Measurements from ENCODE around the gene IER3.
"Not testable (repeated sequence)": the region's sequence is repeated elsewhere in the genome, so short reads cannot be mapped to it uniquely, and the experiment has no call there.

The IER3 gene

DNA sequence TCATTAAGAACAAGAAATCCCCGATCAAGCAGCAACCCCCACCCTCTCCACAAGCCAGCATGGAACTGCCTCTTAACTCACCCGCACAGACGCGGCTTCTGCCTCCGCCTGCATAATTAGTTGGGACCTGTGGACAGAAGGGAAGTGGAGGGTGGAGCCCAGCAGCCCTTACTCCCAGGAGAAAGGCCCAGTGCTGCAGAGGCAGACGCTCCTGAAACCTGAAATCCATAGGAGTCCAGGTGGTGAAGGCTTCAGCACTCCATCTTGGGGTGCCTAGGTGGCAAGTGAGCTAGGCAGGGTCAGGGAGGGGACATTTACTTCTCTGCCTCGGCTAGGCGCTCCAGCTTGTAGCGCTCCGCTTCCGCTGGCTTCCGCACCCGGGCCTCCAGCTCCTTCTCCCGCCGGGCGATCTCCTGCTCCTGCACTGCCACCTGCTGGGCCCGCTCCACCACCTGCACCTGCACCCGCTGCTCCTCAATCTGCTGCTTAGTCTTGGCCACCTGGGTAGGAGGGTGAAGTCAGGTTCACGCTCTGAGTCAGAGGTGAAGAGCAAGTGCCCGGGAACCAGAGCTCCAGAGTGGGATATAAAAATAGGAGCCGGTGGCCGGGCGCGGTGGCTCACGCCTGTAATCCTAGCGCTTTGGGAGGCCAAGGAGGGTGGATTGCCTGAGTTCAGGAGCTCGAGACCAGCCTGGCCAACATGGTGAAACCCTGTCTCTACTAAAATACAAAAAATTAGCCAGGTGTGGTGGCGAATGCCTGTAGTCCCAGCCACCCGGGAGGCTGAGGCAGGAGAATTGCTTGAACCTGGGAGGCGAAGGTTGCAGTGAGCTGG lies 13.5 kb downstream of the IER3 start:
- peak; percentile 92 for DNase-seq

DNA sequence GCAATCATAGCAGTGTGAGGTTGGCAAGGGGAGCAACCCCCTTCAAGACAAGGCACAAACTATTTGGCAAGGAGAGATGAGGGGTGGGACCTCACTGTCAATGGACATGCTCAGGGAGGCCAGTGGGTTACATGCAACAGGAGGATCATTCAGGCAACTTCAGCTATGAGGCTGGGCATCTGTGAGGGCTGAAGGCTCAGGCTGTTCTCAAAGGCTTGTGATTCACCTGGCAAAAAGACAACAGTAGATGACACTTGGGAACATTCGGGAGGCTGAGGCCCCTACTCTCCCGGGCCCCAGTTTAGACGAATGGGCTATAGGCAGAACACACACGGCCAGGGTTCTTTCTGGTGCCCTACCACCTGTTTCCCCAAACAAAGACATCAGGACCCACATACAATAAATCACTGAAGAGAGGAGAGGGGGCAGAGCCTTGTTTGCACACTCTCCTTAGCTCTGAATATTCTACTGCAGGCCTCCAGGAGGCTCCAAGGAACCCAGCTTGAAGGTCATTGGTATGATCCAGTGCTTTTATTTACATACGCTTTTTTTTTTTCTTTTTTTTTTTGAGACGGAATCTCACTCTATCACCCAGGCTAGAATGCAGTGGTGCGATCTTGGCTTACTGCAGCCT lies 16.3 kb downstream of the IER3 start:
- Mint-ChIP-seq H3K4me3 (no peak overlapping the region), H3K4me1 (peaks cover 75% of the 10 kb centered on the region), H3K36me3 (peaks cover 76% of the 10 kb centered on the region), H3K27ac (peak overlapping the region; percentile 37), H3K9me3 (no peaks in the 10 kb centered on the region), H3K27me3 (no peaks in the 10 kb centered on the region)
- CTCF ChIA-PET, result interaction anchor here (1.4 to 12.3 kb wide), 3 partner anchors 12 to 50 kb away, joined by 3 to 285 read pairs (median 47); no protein-coding TSS in a partner anchor
- no peak for DNase-seq

More for the DNA sequence above, 13.5 kb downstream of the IER3 start:
- peaks cover 66% of the 10 kb centered on the region for H3K36me3 Mint-ChIP-seq
- CTCF ChIA-PET, result interaction anchor here (0.6 to 3.3 kb wide), 45 partner anchors 9 to 356 kb away, joined by 3 to 47 read pairs (median 5); partner anchors contain the start of genes DHX16, IER3, MRPS18B and PRR3
- H3K4me1 Mint-ChIP-seq, result peaks cover 65% of the 10 kb centered on the region
- H3K9me3 Mint-ChIP-seq, result no peaks in the 10 kb centered on the region
- peak overlapping the region; percentile 26 for H3K4me3 Mint-ChIP-seq
- peak overlapping the region; percentile 78 for H3K27ac Mint-ChIP-seq
- H3K27me3 Mint-ChIP-seq, result no peaks in the 10 kb centered on the region

GRCh38 chr6:30726506-30727413 lies 17.6 kb downstream of the IER3 start:
- Mint-ChIP-seq H3K4me3 (no peak overlapping the region), H3K27me3 (no peaks in the 10 kb centered on the region), H3K36me3 (peaks cover 78% of the 10 kb centered on the region), H3K4me1 (peaks cover 67% of the 10 kb centered on the region), H3K9me3 (no peaks in the 10 kb centered on the region), H3K27ac (peak overlapping the region; percentile 42)
- DNase-seq, result no peak
- CTCF ChIA-PET, result interaction anchor here (12.3 kb wide), 1 partner anchor 47 kb away, joined by 285 read pairs; no protein-coding TSS in a partner anchor

DNA sequence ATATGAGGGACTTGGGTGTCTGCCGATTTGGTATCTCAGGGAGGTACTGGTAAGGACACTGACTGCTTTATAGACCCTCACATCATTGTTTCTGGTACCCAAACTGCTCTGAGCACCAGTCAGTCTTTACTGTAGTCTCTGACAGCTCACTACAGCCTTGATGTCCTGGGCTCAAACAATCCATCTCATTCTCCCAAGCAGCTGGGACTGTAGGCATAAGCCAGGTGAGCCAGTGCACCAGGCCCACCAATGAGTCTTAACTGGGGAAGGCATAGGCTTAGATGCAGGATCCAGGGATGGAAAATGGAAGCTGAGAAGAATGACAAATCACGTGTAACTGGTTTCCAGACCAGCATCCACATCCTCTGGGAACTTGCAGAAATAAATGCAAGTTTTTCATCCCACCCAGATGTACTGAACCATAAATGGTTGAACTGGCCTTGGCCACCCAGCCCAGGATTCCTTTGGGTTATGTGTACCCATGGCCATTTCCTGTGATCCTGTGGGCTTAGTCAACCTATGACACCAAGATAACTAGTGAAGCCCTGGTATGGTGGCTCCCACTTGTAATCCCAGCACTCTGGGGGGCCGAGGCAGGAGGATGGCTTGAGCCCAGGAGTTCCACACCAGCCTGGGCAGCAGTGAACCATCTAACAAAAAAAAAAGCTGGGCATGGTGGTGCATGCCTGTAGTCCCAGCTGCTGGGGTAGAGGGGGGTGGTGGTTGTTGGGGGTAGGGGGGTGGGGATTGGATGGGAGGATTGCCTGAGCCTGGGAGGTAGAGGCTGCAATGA lies 18.4 kb downstream of the IER3 start:
- peaks cover 60% of the 10 kb centered on the region for H3K4me1 Mint-ChIP-seq
- no peaks in the 10 kb centered on the region for H3K27me3 Mint-ChIP-seq
- no peak for DNase-seq
- H3K9me3 Mint-ChIP-seq, result no peaks in the 10 kb centered on the region
- no peak overlapping the region for H3K4me3 Mint-ChIP-seq
- CTCF ChIA-PET, result interaction anchor here (0.8 to 12.3 kb wide), 2 partner anchors 46 to 103 kb away, joined by 3 to 285 read pairs; no protein-coding TSS in a partner anchor
- peaks cover 79% of the 10 kb centered on the region for H3K36me3 Mint-ChIP-seq
- H3K27ac Mint-ChIP-seq, result peak overlapping the region; percentile 45

GRCh38 chr6:30724906-30725667 lies 19.3 kb downstream of the IER3 start:
- Mint-ChIP-seq H3K36me3 (peaks cover 77% of the 10 kb centered on the region), H3K27me3 (no peaks in the 10 kb centered on the region), H3K27ac (peak overlapping the region; percentile 73), H3K4me1 (peaks cover 52% of the 10 kb centered on the region), H3K4me3 (peak overlapping the region; percentile 0), H3K9me3 (no peaks in the 10 kb centered on the region)
- no peak for DNase-seq
- CTCF ChIA-PET, result interaction anchor here (0.8 to 12.3 kb wide), 2 partner anchors 45 to 102 kb away, joined by 3 to 285 read pairs; no protein-coding TSS in a partner anchor

DNA sequence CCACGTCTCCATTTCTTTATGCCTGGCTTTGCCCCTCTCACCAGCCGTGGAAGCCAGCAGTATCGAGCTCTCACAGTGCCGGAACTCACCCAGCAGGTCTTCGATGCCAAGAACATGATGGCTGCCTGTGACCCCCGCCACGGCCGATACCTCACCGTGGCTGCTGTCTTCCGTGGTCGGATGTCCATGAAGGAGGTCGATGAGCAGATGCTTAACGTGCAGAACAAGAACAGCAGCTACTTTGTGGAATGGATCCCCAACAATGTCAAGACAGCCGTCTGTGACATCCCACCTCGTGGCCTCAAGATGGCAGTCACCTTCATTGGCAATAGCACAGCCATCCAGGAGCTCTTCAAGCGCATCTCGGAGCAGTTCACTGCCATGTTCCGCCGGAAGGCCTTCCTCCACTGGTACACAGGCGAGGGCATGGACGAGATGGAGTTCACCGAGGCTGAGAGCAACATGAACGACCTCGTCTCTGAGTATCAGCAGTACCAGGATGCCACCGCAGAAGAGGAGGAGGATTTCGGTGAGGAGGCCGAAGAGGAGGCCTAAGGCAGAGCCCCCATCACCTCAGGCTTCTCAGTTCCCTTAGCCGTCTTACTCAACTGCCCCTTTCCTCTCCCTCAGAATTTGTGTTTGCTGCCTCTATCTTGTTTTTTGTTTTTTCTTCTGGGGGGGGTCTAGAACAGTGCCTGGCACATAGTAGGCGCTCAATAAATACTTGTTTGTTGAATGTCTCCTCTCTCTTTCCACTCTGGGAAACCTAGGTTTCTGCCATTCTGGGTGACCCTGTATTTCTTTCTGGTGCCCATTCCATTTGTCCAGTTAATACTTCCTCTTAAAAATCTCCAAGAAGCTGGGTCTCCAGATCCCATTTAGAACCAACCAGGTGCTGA lies 20.3 kb downstream of the IER3 start:
- peak overlapping the region; percentile 80 for H3K27ac Mint-ChIP-seq
- H3K9me3 Mint-ChIP-seq, H3K27me3 Mint-ChIP-seq, DNase-seq: not testable (repeated sequence)
- H3K36me3 Mint-ChIP-seq, result peaks cover 71% of the 10 kb centered on the region
- CTCF ChIA-PET, result interaction anchor here (1.2 to 12.3 kb wide), 5 partner anchors 12 to 83 kb away, joined by 3 to 285 read pairs (median 8); no protein-coding TSS in a partner anchor
- peaks cover 55% of the 10 kb centered on the region for H3K4me1 Mint-ChIP-seq
- peak overlapping the region; percentile 88 for H3K4me3 Mint-ChIP-seq

DNA sequence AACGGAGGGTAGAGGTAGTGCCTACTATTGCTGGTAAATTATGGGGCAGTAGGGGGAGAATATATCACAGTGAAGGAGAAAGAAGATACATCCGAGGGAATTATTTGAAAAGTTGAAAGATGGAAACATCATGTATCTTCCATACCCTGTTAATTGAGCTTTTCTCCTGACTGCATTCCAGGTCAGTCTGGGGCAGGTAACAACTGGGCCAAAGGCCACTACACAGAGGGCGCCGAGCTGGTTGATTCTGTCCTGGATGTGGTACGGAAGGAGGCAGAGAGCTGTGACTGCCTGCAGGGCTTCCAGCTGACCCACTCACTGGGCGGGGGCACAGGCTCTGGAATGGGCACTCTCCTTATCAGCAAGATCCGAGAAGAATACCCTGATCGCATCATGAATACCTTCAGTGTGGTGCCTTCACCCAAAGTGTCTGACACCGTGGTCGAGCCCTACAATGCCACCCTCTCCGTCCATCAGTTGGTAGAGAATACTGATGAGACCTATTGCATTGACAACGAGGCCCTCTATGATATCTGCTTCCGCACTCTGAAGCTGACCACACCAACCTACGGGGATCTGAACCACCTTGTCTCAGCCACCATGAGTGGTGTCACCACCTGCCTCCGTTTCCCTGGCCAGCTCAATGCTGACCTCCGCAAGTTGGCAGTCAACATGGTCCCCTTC lies 21.0 kb downstream of the IER3 start:
- H3K4me3 Mint-ChIP-seq, result peak overlapping the region; percentile 88
- peaks cover 63% of the 10 kb centered on the region for H3K4me1 Mint-ChIP-seq
- not testable (repeated sequence) for DNase-seq, H3K9me3 Mint-ChIP-seq, H3K27me3 Mint-ChIP-seq
- CTCF ChIA-PET, result interaction anchor here (0.7 to 12.3 kb wide), 16 partner anchors 8 to 237 kb away, joined by 3 to 285 read pairs (median 4); partner anchors contain the start of gene DHX16
- H3K36me3 Mint-ChIP-seq, result peaks cover 70% of the 10 kb centered on the region
- peak overlapping the region; percentile 80 for H3K27ac Mint-ChIP-seq

DNA sequence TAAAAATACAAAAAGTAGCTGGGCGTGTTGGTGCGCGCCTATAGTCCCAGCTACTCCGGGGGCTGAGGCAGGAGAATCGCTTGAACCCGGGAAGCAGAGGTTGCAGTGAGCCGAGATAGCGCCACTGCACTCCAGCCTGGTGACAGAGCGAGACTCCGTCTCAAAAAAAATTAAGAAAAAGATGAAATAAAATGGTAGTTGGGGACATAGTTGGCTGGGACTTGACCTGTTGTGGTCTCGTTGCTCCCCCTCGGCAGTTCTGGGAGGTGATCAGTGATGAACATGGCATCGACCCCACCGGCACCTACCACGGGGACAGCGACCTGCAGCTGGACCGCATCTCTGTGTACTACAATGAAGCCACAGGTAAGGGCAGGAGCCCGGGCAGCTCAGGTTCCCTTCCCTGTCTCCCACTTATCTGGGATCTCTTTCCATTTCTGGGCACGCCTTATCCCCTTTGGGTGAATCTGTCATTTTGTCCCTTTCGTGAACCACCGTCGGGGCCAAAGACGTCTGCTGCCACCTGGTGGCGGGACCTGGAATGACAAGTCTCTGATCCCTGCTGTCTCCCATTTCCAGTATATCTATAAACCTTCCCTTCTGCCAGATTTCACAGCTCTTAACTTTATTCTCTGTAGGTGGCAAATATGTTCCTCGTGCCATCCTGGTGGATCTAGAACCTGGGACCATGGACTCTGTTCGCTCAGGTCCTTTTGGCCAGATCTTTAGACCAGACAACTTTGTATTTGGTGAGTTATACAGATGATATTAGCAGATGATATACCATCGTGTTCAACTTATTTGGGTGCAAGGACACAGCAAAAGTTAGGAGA lies 21.9 kb downstream of the IER3 start:
- Mint-ChIP-seq H3K4me1 (peaks cover 60% of the 10 kb centered on the region), H3K9me3 (no peaks in the 10 kb centered on the region), H3K27ac (peak overlapping the region; percentile 92), H3K27me3 (no peaks in the 10 kb centered on the region), H3K4me3 (peak overlapping the region; percentile 88), H3K36me3 (peaks cover 65% of the 10 kb centered on the region)
- DNase-seq, result peak; percentile 88
- CTCF ChIA-PET, result interaction anchor here (0.5 to 12.3 kb wide), 23 partner anchors 9 to 365 kb away, joined by 3 to 285 read pairs (median 3); partner anchors contain the start of genes DHX16 and VARS2

- CTCF ChIA-PET, result interaction anchor here (0.5 to 12.3 kb wide), 18 partner anchors 10 to 366 kb away, joined by 3 to 285 read pairs (median 4); partner anchors contain the start of genes DHX16 and VARS2
- not testable (repeated sequence) for H3K9me3 Mint-ChIP-seq, DNase-seq, H3K27me3 Mint-ChIP-seq
- Mint-ChIP-seq H3K36me3 (peaks cover 63% of the 10 kb centered on the region), H3K27ac (peak overlapping the region; percentile 92), H3K4me1 (peaks cover 62% of the 10 kb centered on the region), H3K4me3 (peak overlapping the region; percentile 88)
Measured at GRCh38 chr6:30722025-30722279, 22.4 kb downstream of the IER3 start.

DNA sequence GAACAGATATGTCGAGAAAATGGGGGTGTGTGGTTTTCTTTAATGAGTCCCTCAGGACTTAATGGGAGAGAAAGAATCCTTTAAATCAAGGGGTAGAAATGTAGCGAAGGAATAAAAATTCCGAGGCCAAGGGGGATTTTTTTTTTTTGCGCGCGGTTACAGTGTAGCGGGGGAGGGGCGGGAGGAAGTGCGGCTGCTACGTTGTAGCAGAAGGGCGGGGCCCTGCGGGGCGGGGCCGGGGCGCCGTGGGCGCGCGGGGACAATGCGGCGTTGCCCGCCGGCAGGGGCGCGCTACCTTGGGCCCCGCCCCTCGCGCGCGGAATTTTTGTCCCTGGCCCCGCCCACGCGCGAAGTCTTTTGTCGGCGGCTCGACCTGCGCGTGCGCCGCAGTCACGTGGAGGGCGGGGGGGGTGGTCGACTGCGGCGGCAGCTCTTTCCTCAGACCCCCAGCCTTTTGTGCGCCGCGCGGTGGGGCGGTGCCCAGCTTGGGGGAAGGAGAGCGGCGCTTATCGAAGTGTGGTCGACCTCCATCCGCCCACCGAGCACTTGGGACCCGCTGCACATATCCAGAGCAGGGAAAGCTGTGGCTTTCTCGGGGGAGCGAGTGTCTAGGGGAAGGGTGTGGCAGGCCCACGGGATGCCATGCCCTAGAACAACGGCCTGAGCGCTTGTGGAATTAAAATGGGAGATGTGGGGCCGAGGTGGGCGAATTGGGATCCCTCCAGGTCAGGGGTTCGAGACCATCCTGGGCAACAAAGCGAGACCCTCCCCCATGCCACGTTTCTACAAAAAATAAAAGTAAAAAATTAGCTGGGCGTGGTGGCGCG lies 22.9 kb downstream of the IER3 start:
- H3K27ac Mint-ChIP-seq, result peak overlapping the region; percentile 92
- CTCF ChIA-PET, result interaction anchor here (0.5 to 12.3 kb wide), 15 partner anchors 10 to 366 kb away, joined by 3 to 285 read pairs (median 4); partner anchors contain the start of genes DHX16 and VARS2
- H3K4me3 Mint-ChIP-seq, result peak overlapping the region; percentile 88
- no peaks in the 10 kb centered on the region for H3K27me3 Mint-ChIP-seq
- peaks cover 64% of the 10 kb centered on the region for H3K4me1 Mint-ChIP-seq
- no peaks in the 10 kb centered on the region for H3K9me3 Mint-ChIP-seq
- peak; percentile 93 for DNase-seq
- H3K36me3 Mint-ChIP-seq, result peaks cover 63% of the 10 kb centered on the region
